HG03354 (cell line): ENCODE measurements around the gene PHLDA2.
A peak's percentile ranks its signal among the peaks of the same experiment; 100 is the strongest.

Source experiments
- ATAC-seq: cut with Tn5 transposase; IDR thresholded peaks from one replicate; pipeline ENCODE4 v1.9.1; 2021; ENCODE audit warnings: mild to moderate bottlenecking; ENCODE audit not compliant: unreplicated experiment, poor library complexity, severe bottlenecking

PHLDA2 gene, protein sequence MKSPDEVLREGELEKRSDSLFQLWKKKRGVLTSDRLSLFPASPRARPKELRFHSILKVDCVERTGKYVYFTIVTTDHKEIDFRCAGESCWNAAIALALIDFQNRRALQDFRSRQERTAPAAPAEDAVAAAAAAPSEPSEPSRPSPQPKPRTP

DNA sequence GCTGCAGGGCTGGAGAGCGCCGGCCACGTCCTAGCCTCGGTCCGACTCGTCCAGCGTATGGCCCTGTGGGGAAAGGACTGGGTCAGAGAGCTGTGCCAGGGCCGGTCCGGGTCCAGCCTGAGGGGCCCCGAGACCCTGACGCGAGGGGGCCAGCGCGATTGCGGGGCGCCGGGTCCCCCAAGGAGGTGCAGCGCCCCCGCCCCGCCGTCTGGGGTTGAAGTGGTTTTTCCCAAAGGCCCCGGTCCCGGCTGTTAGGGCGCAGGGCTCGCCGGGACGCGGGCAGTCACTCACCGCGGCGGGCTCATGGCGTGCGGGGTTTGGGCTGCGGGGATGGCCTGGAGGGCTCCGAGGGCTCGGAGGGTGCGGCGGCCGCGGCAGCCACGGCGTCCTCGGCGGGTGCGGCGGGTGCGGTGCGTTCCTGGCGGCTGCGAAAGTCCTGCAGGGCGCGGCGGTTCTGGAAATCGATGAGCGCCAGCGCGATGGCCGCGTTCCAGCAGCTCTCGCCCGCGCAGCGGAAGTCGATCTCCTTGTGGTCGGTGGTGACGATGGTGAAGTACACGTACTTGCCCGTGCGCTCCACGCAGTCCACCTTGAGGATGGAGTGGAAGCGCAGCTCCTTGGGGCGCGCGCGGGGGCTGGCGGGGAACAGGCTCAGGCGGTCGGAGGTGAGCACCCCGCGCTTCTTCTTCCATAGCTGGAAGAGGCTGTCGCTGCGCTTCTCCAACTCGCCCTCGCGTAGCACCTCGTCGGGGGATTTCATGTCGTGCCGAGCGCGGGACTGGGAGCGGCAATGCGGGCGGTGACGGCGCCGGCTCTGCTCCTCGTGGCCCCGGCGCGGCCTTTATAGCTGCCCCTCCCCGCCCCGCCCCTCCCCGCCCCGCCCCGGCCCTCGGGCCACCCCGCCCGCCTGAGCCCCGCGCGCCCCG is at the start of gene PHLDA2:
TSS of gene PHLDA2 (minus strand) at position 816 of the 926 bp plus-strand sequence. CDS start at position 760, 56 bp downstream.
- ATAC-seq = no peak

DNA sequence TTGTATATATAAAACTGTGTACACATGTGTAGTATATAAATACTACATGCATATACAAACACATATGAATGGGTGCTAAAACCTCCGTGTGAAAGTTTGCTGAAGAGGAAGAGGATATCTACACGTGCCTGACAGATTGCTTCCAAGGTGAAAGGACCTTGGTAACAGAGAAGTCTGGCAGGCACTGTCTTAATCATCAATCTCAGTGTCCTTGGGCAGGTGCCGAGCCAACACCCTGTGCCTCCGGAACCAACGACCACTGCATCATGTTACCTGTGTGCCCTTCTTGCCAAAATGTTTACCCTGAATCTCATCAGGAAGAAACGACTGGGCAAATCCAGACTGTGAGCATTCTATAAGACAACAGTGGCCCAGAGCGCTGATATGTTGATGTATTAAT is 47.9 kb upstream of the PHLDA2 start:
- ATAC-seq = no peak

DNA sequence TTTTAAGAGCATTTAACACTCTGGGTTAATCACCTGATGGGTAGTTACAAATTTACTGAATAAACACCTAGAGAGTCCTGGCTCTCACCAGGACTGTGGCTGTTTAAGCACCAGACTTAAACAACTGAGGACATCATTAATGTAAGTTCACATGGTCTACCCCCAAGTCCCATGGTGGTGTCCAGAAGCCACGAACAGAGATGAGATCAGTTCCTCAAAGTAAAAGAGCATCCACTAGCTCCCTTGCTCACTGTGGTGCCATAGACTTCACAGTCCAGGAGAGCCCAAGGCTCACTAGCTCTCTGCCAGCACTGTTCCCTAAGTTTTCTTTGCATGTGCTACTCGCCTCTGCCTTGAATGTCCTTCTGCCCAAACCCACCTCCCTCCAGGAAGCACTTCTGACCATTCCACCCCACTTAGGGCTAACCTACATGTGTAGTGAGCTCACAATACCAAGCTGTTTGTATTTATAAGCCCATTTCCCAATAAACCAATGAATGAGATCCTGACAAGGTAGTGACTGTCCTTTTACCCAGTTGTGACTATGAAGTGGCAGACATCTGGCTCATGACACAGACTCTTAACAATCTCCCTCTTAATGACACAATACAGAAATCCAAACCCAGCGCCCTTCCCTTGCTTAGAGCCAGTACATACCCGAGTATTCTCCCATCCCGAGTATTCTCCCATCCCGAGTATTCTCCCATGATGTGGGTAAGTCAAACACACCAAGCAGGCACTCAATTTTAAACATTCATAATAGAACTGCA is 47.3 kb upstream of the PHLDA2 start:
- no peak for ATAC-seq

DNA sequence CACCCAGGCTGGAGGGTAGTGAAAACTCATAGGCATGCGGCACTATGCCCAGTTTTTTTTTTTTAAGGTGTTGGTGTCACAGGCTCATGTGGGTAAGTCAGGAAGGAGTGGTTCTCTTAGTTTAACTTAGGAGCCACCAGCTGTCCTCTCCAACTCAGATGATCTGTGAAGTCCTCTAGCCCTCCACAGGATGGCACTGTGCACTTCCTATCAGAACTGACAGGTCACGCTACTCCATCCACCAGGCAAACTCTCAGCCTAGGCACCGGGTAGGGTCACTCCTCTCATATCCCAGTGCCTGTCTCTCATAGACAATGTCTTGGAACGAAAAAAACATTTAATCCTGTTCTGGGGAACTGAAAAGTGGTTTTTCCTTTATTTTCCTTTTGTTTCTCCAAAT is 46.4 kb upstream of the PHLDA2 start:
- ATAC-seq = peak; percentile 54

DNA sequence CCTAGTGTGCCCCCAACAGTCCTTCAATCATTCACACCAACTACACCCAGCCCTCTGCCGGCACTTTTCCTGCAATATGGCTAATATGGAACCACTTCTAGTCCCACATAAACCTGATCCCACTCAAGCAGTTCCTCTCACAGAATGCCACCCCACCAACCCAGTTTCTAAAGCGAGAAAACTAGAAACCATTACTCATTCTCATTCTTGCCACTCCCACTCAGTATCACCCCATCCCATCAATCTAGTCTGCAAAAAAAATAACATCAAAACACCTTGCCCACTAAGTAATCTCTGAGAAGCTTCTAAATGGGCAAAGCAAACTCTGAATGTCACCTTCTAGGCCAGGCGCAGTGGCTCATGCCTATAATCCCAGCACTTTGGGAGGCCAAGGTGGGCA is 45.1 kb upstream of the PHLDA2 start:
- ATAC-seq = no peak

DNA sequence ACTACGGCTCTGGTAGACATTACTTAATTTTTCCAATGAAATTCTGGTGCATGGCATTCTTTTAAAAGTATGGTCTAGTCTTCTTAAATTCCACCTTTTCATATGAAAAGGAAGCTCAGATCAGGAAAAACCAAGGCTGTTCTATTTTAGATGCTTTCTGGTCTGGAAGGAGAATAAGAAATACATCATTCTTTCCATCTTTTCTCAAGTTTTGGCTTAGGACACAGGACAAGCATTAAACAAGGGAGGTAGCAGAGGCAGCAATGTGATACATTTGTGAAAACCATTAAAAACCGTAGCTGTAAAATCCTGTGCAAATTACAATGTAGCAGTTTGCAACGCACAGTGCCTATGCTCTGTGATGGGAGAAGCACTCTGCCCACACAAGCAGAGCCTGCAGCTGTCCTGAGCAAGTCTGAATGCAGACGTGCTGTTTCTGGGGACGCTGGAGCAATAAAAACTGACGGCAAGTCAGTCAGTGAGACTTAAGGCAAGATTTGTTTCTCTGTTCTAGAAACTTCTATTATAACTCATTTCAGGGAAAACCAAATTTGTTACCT is 39.2 kb upstream of the PHLDA2 start:
- no peak for ATAC-seq

DNA sequence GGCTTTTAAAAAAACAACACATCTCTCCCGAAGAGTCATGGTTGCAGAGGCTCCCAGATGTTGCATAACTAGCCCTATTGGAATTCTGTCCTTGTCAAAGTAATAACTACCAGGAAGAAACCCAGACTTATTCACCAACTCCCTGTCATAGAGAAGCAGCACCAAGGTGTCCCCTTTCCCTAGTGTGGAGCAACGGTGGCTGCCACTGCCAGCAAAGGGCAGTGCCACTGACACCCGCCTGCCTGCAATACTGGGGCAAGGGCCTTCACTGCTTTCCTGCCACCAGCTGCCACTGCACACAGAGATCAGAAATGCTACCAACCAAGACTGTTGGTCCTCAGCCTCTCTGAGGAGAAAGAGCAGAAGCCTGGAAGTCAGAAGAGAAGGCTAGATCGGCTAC is 35.6 kb upstream of the PHLDA2 start:
- ATAC-seq = no peak

DNA sequence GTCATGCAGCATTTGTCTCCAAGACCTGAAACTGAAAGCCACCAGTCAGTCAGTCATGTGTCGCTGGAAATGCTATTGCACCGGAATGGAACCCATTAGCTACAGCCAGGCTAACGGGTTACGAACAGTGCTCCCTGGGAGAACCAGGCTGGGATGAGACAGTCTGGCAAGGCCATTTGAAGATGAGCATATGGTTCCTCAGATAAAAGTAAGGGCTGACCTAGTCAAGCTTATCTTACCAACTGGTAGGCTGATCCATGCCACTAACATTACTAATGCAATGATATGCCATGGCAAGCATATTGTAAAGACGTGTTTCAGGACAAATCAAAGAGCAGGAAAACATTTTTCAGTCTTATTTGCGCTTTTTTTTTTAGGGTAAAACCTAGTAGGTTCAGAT is 34.5 kb upstream of the PHLDA2 start:
- ATAC-seq = no peak

DNA sequence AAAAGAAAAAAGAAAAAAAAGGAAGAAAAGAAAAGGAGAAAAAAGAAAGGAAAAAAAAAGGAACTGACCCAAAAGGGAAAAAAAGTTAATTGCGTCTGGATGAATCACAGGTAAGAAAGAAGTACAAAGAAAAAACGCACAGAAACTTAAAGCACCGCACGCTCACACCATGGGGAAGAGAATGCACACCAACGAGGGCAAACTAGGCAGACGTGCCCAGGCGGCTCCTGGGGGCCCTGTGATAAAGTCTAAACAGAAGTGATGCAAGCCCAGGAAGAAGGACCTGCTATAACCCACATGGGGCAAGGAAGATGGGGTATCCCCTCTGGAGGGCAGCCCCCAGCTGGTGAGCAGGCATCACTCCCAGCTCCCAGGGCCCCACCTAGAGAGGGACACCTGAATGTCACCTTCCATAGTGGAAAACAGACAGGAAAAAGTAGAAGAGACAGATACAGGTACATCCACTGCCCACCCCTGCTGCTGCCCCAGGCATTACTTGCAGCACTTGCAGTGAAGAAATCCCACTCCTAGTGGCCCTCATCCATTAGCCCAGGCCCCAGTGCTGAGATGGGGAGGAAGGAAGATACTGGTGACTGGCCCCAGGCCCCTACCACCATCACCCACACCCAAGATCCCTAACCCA is 34.0 kb upstream of the PHLDA2 start:
- ATAC-seq = no peak

DNA sequence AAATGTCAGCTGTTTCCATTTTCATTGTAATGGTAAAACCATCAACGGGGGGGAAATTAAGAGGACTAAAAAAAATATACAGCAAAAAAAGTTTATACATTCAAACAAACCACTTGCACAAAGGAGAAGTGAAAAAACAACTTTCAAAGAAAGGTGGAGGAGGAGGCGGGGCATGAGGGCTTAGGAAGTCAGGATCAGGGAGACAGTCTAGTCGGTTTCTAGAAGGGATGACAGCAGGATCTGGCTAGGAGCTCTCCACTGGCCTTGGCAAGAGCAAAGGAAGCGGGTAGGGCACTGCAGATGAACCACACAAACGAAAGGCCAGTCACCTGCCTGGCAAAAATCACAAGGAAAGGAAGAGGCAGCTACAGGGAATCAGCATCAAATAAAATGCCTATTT is 31.9 kb upstream of the PHLDA2 start:
- no peak for ATAC-seq

DNA sequence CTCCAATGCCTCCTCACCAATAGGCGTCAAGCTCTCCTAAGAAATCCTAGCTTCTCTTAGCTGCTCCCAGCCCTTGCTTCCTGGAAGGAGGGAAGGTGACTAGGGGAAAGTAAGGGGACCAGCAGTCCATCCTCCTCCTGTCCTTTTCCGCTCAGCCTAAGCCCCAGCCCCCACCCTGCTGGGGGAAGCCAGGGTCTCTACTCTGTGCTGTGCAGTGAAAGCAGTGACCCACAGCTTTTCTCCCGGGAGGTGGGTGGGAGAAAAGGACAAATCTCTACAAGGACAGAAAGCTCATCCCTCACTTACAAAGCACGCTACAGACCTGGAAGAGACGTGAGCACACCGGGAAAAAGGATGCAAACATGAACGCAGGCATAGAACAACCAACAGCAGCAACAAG is 30.9 kb upstream of the PHLDA2 start:
- ATAC-seq = no peak

DNA sequence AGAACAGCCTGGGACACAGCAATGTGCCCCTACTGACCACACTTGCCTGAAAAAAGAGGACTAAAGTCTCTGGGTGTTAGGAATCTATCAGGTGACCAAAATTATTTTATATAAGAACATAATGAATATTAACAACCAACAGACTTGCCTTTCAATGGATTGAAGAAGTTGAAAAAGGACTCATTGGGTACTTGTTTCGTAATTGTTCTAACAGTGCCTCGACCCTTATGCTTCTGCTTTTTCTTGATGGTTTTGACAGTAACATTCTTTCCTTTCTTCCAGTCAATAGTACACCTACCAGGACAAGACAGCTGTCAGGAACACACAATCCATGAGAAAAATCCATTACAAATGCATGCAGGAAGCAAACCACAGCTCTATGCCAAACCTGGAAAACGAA is 29.0 kb upstream of the PHLDA2 start:
- ATAC-seq = no peak

DNA sequence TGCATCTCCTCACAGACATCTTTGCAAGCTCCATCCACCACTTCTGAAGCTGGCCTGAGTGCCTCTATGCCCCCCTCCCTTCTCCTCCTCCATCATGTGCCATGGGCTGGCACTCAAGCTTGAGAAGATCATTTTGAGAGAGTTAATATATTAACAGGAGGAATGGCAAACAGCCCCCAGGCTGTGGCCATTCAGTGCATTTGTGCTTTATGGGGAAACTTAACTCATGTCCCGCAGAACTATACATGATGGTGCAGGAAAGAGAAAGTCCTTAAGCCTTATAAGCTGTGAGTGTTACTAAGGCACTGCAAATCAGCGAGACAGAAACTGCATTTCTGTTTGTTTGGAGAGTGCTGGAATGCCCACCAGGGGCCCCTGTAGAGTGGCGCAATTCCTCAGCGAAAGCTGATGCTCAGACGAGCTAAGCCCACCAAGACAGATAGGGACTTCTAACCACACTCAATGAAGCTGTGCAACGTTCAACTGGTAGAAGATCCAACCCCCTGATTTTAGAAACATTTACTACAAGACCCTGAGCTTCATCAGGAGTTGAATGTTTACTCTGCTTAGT is 26.8 kb upstream of the PHLDA2 start:
- no peak for ATAC-seq

DNA sequence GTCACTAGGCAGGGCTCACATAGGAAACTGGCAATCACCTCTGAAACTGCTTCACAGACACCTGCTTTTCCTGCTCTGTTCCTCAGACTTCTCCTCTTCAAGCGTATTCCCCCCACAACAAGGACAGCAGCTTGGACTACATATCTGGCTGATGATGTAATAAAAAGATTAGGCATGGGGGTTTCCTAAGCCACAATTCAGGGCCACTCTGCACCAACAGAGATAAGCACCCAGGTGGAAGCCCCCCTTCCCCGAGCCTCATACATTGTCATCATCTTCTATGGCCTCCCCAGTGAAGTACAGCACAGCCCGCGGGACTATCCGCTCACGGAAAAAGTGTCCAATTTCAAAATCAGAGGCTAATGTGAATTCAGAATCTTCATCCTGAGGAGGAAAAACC is 25.0 kb upstream of the PHLDA2 start:
- ATAC-seq = no peak

DNA sequence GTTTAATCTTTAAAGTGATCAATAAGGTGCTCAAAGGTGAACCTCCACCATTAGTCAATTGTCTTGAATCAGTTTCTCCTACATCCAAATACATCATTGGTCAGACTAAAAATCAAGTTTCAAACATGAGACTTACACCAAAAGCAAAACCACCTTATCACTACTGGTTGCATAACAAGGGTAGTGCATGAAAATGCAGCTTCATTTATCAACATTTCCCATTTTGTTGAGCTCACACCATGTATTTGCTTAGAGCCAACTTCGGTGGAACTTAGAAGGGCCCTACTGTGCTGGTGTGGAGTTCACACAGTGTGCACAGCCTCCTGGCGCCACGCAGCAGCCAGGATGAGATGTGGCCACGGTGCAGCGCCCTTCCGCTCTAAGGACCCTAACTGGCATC is 23.1 kb upstream of the PHLDA2 start:
- ATAC-seq = no peak

DNA sequence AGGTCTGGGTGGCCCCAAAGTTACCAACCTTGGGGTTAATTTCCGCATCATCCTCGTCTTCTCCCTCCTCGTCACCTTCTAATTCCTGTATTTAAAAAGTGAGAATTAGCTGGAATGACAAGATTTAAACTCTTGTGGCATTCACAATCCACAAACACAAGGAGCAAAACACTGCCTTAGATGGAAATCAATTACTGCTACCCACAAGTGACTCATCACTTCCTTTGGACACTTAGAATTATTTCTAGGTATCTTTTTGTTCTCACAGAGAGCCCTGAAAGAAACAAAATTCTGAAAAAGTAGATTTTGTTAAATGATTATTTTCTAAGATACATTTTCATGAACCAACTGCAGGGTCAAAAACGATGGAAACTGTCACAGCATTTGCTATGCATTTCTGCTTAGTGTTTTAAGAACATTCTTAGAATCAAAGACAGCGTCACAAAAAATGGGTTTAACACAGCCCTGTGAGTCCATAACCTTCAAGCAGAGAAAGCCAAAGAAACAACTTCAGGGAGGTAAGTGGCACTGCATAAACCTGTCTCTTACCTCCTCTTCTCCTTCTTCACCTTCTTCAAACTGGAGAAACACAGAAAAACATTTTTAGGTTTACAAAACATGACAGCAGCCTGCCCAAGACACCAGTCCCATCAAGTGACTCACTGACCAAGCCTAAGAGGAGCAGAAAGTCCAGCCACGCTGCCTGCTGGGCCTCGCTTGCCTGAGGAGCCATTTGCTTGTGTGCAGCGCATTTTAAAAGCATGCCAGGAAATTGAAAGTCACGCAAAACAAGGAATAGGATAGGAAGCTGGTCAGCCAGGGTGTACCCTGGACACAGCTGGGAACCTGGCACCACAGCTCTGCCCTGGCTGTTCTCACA is 22.3 kb upstream of the PHLDA2 start:
- ATAC-seq = no peak

DNA sequence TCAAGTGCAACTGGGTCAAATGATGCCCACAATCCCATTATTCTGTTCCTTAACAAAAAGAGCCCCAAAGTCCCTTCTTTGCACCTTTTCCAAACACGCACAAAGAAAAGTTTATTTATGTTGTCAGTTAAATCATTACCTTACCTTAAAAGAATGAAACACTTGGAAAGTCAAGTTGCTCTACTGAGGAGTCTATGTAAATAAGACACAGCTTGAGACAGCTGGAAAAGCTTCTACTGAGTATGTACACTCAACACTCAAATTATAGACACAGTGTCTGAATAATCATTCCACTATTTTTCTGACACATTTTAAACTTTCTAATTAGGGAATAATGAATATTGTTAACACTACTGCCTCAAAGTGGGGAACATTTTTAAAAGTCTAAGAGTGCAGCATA is 21.6 kb upstream of the PHLDA2 start:
- ATAC-seq = no peak

DNA sequence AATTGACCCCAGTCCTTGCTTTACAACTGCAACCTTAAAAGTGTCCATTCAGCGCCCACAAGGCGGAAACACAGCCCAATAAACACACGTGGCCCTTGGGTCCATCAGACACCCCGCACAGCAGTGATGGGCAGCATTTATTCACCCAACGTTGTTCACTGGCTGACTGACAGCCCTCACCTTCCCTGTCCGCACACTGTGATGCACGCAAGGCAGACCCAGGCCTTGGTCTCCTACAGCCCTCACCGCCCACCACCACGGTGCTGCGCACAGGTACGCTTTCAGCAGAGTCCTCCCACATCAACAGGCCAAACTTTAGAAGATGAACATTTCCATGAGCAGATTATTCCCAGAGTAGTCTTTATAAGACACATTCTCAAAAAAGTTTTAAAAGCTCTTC is 20.7 kb upstream of the PHLDA2 start:
- ATAC-seq = no peak

DNA sequence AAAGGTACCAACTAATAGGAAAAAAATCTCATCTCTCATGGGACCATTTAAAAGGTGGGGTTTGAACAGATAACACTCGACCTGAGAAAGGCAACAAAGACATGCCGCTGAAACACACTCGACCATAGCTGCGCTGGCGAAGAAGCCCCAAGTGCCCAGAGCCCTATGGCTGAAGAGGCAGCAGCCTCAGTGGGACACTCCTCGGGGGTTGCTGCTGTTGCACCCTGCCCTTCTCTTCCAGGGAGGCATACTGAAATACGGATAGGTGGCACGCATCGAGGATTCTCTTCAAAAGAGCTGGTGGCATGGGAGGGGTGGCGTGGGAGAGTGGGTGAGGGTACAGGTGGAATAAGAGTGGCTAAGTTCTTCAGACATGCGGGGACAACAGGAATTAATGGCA is 18.5 kb upstream of the PHLDA2 start:
- ATAC-seq = no peak
